H1 (cell line): Measurements from ENCODE around the gene ZMIZ1. TPM values are rescaled to one million over a fixed set of nuclear protein-coding genes. Genes with fewer than 3 reads are reported as not detected.
A peak's percentile ranks its signal among the peaks of the same experiment; 100 is the strongest.

Source experiments
- CTCF ChIA-PET: fragments of 300-600 bp; sonication (Branson Sonifier 250); formaldehyde crosslinking; loops from one replicate; lab custom pipeline; 2021; ENCODE audit not compliant: partially characterized antibody; lab: Charles Lee
- POLR2A ChIA-PET: fragments of 300-600 bp; sonication (Branson Sonifier 250); formaldehyde crosslinking; loops from one replicate; lab custom pipeline; 2021; ENCODE audit warnings: inconsistent platforms; ENCODE audit not compliant: partially characterized antibody; lab: Charles Lee
- DNase-seq, 2 experiments: peaks; one replicate each; pipeline versions ENCODE4 v3.0.0 to v3.0.0-alpha.2; 2010 to 2022; ENCODE audit warnings: low spot score in 2 of 2, low read depth in 1 of 2, mixed read lengths in 1 of 2
- FAIRE-seq: peaks from 2 replicates; lab custom pipeline; 2011; peaks lifted over from hg19 to GRCh38; lab: Jason Lieb, UNC
- H2AFZ ChIP-seq: 2 replicates; pipeline ENCODE4 v1.8.1; 2012; ENCODE audit warnings: low read length, inconsistent platforms
- H2AK5ac ChIP-seq: 2 replicates; pipeline ENCODE4 v1.6.1; 2013; ENCODE audit warnings: low read depth, low read length
- H2BK120ac ChIP-seq: replicated peaks from 2 replicates; pipeline ENCODE3; 2013; ENCODE audit warnings: low read depth, low read length, inconsistent platforms
- H2BK12ac ChIP-seq: 2 replicates; pipeline ENCODE4 v1.6.1; 2013; ENCODE audit warnings: low read depth, low read length
- H2BK15ac ChIP-seq: 2 replicates; pipeline ENCODE4 v1.6.1; 2013; ENCODE audit warnings: low read length
- H2BK20ac ChIP-seq: 2 replicates; pipeline ENCODE4 v1.6.1; 2013; ENCODE audit warnings: low read length
- H2BK5ac ChIP-seq: 2 replicates; pipeline ENCODE4 v1.6.1; 2013; ENCODE audit warnings: low read depth, low read length
- H3K14ac ChIP-seq: 2 replicates; pipeline ENCODE4 v1.6.1; 2013; ENCODE audit warnings: inconsistent platforms; ENCODE audit not compliant: insufficient read length
- H3K18ac ChIP-seq: 2 replicates; pipeline ENCODE4 v1.6.1; 2013; ENCODE audit warnings: low read length; ENCODE audit errors: extremely low read depth
- H3K23ac ChIP-seq: 2 replicates; pipeline ENCODE4 v1.6.1; 2013; ENCODE audit warnings: inconsistent platforms; ENCODE audit not compliant: insufficient read length
- H3K23me2 ChIP-seq: 2 replicates; pipeline ENCODE4 v1.6.1; 2013; ENCODE audit warnings: low read depth, low read length
- H3K27ac ChIP-seq: 2 replicates; pipeline ENCODE4 v1.6.1; 2011; ENCODE audit warnings: low read depth, low read length, inconsistent platforms
- H3K27me3 ChIP-seq, 4 experiments: replicated peaks in 1 of 4; 1 replicate in 1 of 4; 2 replicates in 3 of 4; pipeline versions ENCODE4 v1.6.1 to v1.8.1; 2011 to 2013; ENCODE audit warnings: low read length in 3 of 4, mild to moderate bottlenecking in 3 of 4, inconsistent platforms in 2 of 4, mixed read lengths in 2 of 4, moderate library complexity in 1 of 4; ENCODE audit not compliant: control insufficient read depth in 3 of 4, insufficient read depth in 3 of 4; ENCODE audit errors: extremely low read depth in 1 of 4
- H3K36me3 ChIP-seq, 4 experiments: 2 replicates each; pipeline versions ENCODE4 v1.6.1 to v1.8.1; 2011 to 2013; ENCODE audit warnings: mild to moderate bottlenecking in 4 of 4, low read length in 3 of 4, moderate library complexity in 2 of 4, control low read depth in 1 of 4, inconsistent platforms in 1 of 4; ENCODE audit not compliant: insufficient read depth in 4 of 4, control insufficient read depth in 2 of 4
- H3K4ac ChIP-seq: replicated peaks from 2 replicates; pipeline ENCODE3; 2013; ENCODE audit warnings: low read length, low read depth, mixed read lengths, inconsistent platforms; ENCODE audit not compliant: insufficient read length
- H3K4me1 ChIP-seq, 4 experiments: replicated peaks in 1 of 4; 1 replicate in 1 of 4; 2 replicates in 3 of 4; pipeline versions ENCODE4 v1.6.1 to v1.8.1; 2011 to 2013; ENCODE audit warnings: low read length in 3 of 4, inconsistent platforms in 2 of 4, mixed read lengths in 1 of 4; ENCODE audit not compliant: insufficient read depth in 4 of 4, control insufficient read depth in 3 of 4
- H3K4me2 ChIP-seq, 2 experiments: 2 replicates each; pipeline versions ENCODE4 v1.6.1 to v1.8.1; 2011 to 2013; ENCODE audit warnings: low read depth in 2 of 2, low read length in 2 of 2, control low read depth in 1 of 2, inconsistent platforms in 1 of 2, mild to moderate bottlenecking in 1 of 2; ENCODE audit not compliant: insufficient read depth in 1 of 2
- H3K4me3 ChIP-seq, 4 experiments: fragments of 200-600, 300-600 bp in 1 of 4; sonication (generic), shearing (Covaris generic), sonication (Bioruptor Twin) in 1 of 4; 2 replicates each; pipeline versions ENCODE4 v1.5.1 to v1.8.1; 2011 to 2016; ENCODE audit warnings: low read length in 4 of 4, low read depth in 3 of 4, control low read depth in 2 of 4, inconsistent platforms in 2 of 4, mild to moderate bottlenecking in 2 of 4, mixed read lengths in 1 of 4, moderate library complexity in 1 of 4; ENCODE audit not compliant: insufficient read depth in 2 of 4; ENCODE audit errors: extremely low read depth in 1 of 4
- H3K56ac ChIP-seq: replicated peaks from 2 replicates; pipeline ENCODE3; 2013; ENCODE audit warnings: low read depth, mild to moderate bottlenecking, mixed read lengths, low read length, inconsistent platforms; ENCODE audit not compliant: insufficient read length
- H3K79me1 ChIP-seq: 2 replicates; pipeline ENCODE4 v1.6.1; 2013; ENCODE audit warnings: low read depth, low read length, control low read depth
- H3K79me2 ChIP-seq, 2 experiments: 2 replicates each; pipeline versions ENCODE4 v1.6.1 to v1.8.1; 2012 to 2013; ENCODE audit warnings: low read length in 2 of 2, mild to moderate bottlenecking in 2 of 2, inconsistent platforms in 1 of 2; ENCODE audit not compliant: insufficient read depth in 2 of 2, control insufficient read depth in 1 of 2
- H3K9ac ChIP-seq, 4 experiments: replicated peaks in 1 of 4; 1 replicate in 1 of 4; 2 replicates in 3 of 4; pipeline versions ENCODE4 v1.6.1 to v1.8.1; 2011 to 2013; ENCODE audit warnings: low read depth in 3 of 4, low read length in 3 of 4, control low read depth in 2 of 4, mild to moderate bottlenecking in 2 of 4, moderate library complexity in 2 of 4, inconsistent platforms in 1 of 4; ENCODE audit errors: extremely low read depth in 1 of 4
- H3K9me3 ChIP-seq, 2 experiments: 2 replicates each; pipeline versions ENCODE4 v1.6.1 to v1.8.1; 2012 to 2013; ENCODE audit warnings: mild to moderate bottlenecking in 2 of 2, moderate library complexity in 2 of 2, control low read depth in 1 of 2, inconsistent platforms in 1 of 2, low read depth in 1 of 2, low read length in 1 of 2, mixed read lengths in 1 of 2; ENCODE audit not compliant: insufficient read depth in 2 of 2
- H4K20me1 ChIP-seq, 2 experiments: replicated peaks in 1 of 2; 2 replicates each; pipeline versions ENCODE3 to v1.8.1; 2011 to 2013; ENCODE audit warnings: inconsistent platforms in 2 of 2, low read length in 2 of 2, mild to moderate bottlenecking in 1 of 2; ENCODE audit not compliant: insufficient read depth in 2 of 2, control insufficient read depth in 1 of 2
- H4K5ac ChIP-seq: 2 replicates; pipeline ENCODE4 v1.6.1; 2013; ENCODE audit warnings: low read length, low read depth, mixed read lengths, inconsistent platforms; ENCODE audit not compliant: insufficient read length
- H4K8ac ChIP-seq: 2 replicates; pipeline ENCODE4 v1.8.0; 2013; ENCODE audit warnings: mild to moderate bottlenecking, moderate library complexity, low read length, inconsistent platforms; ENCODE audit not compliant: insufficient read depth; ENCODE audit errors: extremely low read depth
- H4K91ac ChIP-seq: replicated peaks from 2 replicates; pipeline ENCODE3; 2013; ENCODE audit warnings: low read length, mixed read lengths, inconsistent platforms; ENCODE audit not compliant: insufficient read length
- ASH2L ChIP-seq: fragments of 200-600, 300-600 bp; sonication (generic); IDR thresholded peaks from one replicate; pipeline ENCODE4 v1.7.1; 2017; ENCODE audit warnings: low read length
- BRCA1 ChIP-seq: IDR thresholded peaks from 2 replicates; pipeline ENCODE4 v1.6.1; 2012; ENCODE audit warnings: low read depth, low read length, improper control_type of control experiment
- CEBPB ChIP-seq: IDR thresholded peaks from 2 replicates; pipeline ENCODE4 v1.6.1; 2012; ENCODE audit warnings: low read depth, low read length
- FOSL1 ChIP-seq: IDR thresholded peaks from 2 replicates; pipeline ENCODE4 v1.6.1; 2011; ENCODE audit warnings: mild to moderate bottlenecking, low read depth, low read length, moderate library complexity; ENCODE audit not compliant: insufficient read depth
- KDM5A ChIP-seq: fragments of 200-600 bp; IDR thresholded peaks from 2 replicates; pipeline ENCODE4 v1.7.1; 2012; ENCODE audit warnings: mild to moderate bottlenecking, low read length, inconsistent platforms, mixed read lengths
- NANOG ChIP-seq: IDR thresholded peaks from 2 replicates; pipeline ENCODE4 v1.6.1; 2011; ENCODE audit warnings: low read length, low read depth, mild to moderate bottlenecking, inconsistent platforms; ENCODE audit not compliant: insufficient read depth, poor library complexity, severe bottlenecking
- SIN3A ChIP-seq, 2 experiments: IDR thresholded peaks in 1 of 2; conservative IDR thresholded peaks in 1 of 2; 2 replicates each; pipeline ENCODE4 v1.6.1; 2011 to 2012; ENCODE audit warnings: low read length in 2 of 2, improper control_type of control experiment in 1 of 2, low read depth in 1 of 2, mild to moderate bottlenecking in 1 of 2
- SP1 ChIP-seq: IDR thresholded peaks from 2 replicates; pipeline ENCODE4 v1.6.1; 2011; ENCODE audit warnings: low read depth, low read length
- TCF12 ChIP-seq: IDR thresholded peaks from 2 replicates; pipeline ENCODE4 v1.6.1; 2011; ENCODE audit warnings: low read depth, mild to moderate bottlenecking, low read length
- YY1 ChIP-seq: IDR thresholded peaks from 2 replicates; pipeline ENCODE4 v1.6.1; 2011; ENCODE audit warnings: low read depth, mild to moderate bottlenecking, low read length
- WGBS, 2 experiments: shearing (Covaris generic) in 1 of 2; methylation state at CpG; one replicate each; pipeline versions ENCODE4 v1.1.6 to v1.1.7; 2013 to 2015; ENCODE audit warnings: low lambda C conversion rate in 2 of 2, mixed read lengths in 2 of 2, inconsistent platforms in 1 of 2, low coverage in 1 of 2, missing lambda C conversion rate in 1 of 2; ENCODE audit not compliant: insufficient replicate concordance in 2 of 2, insufficient coverage in 1 of 2, insufficient read length in 1 of 2; ENCODE audit errors: extremely low coverage in 1 of 2, missing lambda C conversion rate in 1 of 2; 5-methylcytosine and 5-hydroxymethylcytosine counted together
- polyA plus RNA-seq, 7 experiments: library from polyadenylated mRNA; depleted of rRNA in 3 of 7; stranded (reverse) in 5 of 7; unstranded in 2 of 7; fragments of >200 nt in 5 of 7; fragments of 200-250 nt in 2 of 7; gene quantifications; 1 replicate in 5 of 7; 2 replicates in 1 of 7; 4 replicates in 1 of 7; pipeline versions ENCODE4 v1.2.1 to v1.2.3, GENCODE V29; 2011 to 2013; ENCODE audit warnings: missing spikeins in 2 of 7, mixed read lengths in 2 of 7
- total RNA-seq: library from RNA; stranded (reverse); fragmentation: NEBNext Ultra II Directional; extraction: Animal tissue kit (Norgen Biotek cat#: 25700); gene quantifications from 2 replicates; pipeline ENCODE4 v1.2.1, GENCODE V29; 2021

The ZMIZ1 gene
- total and polyA plus RNA-seq, 2 of the 8 experiments (the other 6 are each of a cell fraction or from before 2014, with no cell fraction given), result 8.1 to 28.0 TPM

DNA sequence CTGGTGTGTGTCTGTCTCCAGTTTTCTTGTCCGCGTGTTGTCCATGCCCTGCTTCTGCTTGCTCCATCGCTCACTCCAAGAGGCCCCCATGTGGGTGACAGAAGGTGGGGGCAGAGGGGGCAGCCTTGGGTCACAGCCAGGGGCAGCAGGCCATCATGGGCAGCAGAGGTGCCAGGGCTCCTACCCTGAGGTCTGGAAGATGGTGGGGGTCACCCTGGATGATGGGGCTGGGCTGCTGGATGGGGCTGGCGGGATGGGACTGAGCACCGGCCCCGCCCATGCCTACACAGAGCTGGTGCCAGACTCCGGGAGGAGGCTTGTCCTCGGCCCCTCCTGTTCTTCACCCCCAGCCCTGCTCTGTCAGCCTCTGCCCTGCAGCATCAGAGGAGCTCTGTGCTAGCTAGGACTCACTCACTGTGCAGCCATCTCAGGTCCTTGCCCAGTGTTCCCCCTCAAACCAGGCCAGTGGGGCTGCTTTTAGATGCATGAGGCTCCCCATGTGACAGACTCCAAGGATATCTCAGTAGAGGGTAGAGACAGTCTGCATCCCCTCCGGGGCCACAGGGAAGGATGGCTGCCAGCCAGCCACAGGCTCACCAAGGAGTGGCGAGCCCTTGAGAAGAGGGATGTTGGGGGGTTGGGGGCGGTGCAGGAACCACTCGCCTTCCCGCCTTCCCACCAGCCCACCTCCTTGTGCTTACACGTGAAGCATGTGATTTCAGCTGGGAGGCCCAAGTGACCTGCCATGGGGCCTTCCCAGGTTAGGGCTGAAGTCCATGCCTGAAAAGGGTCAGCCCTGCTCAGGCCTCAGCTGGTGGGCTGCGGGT, 243.0 kb downstream of the ZMIZ1 start:
- Histone ChIP-seq H3K4me2 (no peak overlapping the region), H3K4me1 (peaks cover 0 to 5% (median 2%) of the 10 kb centered on the region in 4 experiments; a peak in 2 of 7 replicates), H2BK5ac (no peak overlapping the region), H2BK12ac (peak overlapping the region; percentile 3; the same call in 1 of the 2 replicates), H3K23ac (no peak overlapping the region), H3K27me3 (no peaks in the 10 kb centered on the region), H3K56ac (no peak overlapping the region), H2AK5ac (no peak overlapping the region), H3K9me3 (no peaks in the 10 kb centered on the region), H3K18ac (no peak overlapping the region), H2BK20ac (no peak overlapping the region), H3K9ac (no peak overlapping the region), H2AFZ (no peak overlapping the region), H4K91ac (no peak overlapping the region), H3K27ac (no peak overlapping the region), H3K36me3 (peaks cover 3 to 25% (median 10%) of the 10 kb centered on the region in 4 experiments; a peak in 4 of 8 replicates), H3K23me2 (no peaks in the 10 kb centered on the region; the same call in 1 of the 2 replicates), H2BK15ac (no peak overlapping the region), H4K8ac (peak overlapping the region; percentile 83; the same call in 1 of the 2 replicates), H3K4me3 (no peak overlapping the region), H3K14ac (no peak overlapping the region), H3K79me1 (no peaks in the 10 kb centered on the region), H4K5ac (no peak overlapping the region), H4K20me1 (peaks cover 5 to 6% of the 10 kb centered on the region in 2 experiments), H3K4ac (no peak overlapping the region), H2BK120ac (no peak overlapping the region), H3K79me2 (no peaks in the 10 kb centered on the region)
- DNase-seq (no peak), FAIRE-seq (no peak)
- 90% methylated on average over 11 of the region's 15 CpGs; no CpG with 5 or more reads in 1 of the 2 experiments for WGBS, 2 experiments
- POLR2A ChIA-PET, result no interaction called here
- CTCF ChIA-PET, result interaction anchor here (2.1 kb wide), 1 partner anchor 19 kb away, joined by 7 read pairs; no protein-coding TSS in a partner anchor
- TF ChIP-seq YY1 (no peak), BRCA1 (no peak), CEBPB (no peak), SP1 (no peak), TCF12 (no peak), KDM5A (no peak), NANOG (no peak), ASH2L (no peak), FOSL1 (no peak), SIN3A (conservative IDR thresholded peaks at IDR 0.05 in 1 of 2, IDR thresholded peaks at IDR 0.05 in 1 of 2; ENCODE audit: low read depth in 1 of 2, low read length in 2 of 2) (no peak)
